A673 (cell line): ENCODE measurements around the gene HLA-DMA. TPM values are rescaled to one million over a fixed set of nuclear protein-coding genes. Genes with fewer than 3 reads are reported as not detected.

Source experiments
- BruUV-seq: library from RNA; stranded (reverse); fragments of 400-500 nt; replicated peaks from 2 replicates; lab custom pipeline; 2021; lab: Mats Ljungman, UMichigan
- CTCF ChIA-PET: fragments of 300-600 bp; sonication (Branson Sonifier 250); formaldehyde crosslinking; loops from one replicate; lab custom pipeline; 2022; ENCODE audit warnings: antibody characterized with exemption; lab: Charles Lee
- POLR2A ChIA-PET: fragments of 300-600 bp; sonication (Branson Sonifier 250); formaldehyde crosslinking; loops from one replicate; lab custom pipeline; 2022; ENCODE audit warnings: antibody characterized with exemption; ENCODE audit not compliant: low non-redundant PET; lab: Charles Lee
- DNase-seq: peaks from one replicate; pipeline ENCODE4 v3.0.0-alpha.2; 2015; ENCODE audit warnings: low spot score
- H3K27ac ChIP-seq: fragments of 200-600 bp; sonication (generic); 2 replicates; pipeline ENCODE4 v1.5.1; 2016; ENCODE audit warnings: mixed run types, low read depth, mild to moderate bottlenecking, mixed read lengths, antibody characterized with exemption, low read length; ENCODE audit not compliant: poor library complexity, severe bottlenecking
- H3K27me3 ChIP-seq: fragments of 200-600 bp; sonication (generic); replicated peaks from 2 replicates; pipeline ENCODE4 v1.6.1; 2017; ENCODE audit warnings: mixed run types, low read depth, mild to moderate bottlenecking, mixed read lengths, antibody characterized with exemption, low read length; ENCODE audit not compliant: insufficient read depth, poor library complexity
- H3K36me3 ChIP-seq: fragments of 200-600 bp; sonication (generic); 2 replicates; pipeline ENCODE4 v1.6.1; 2016; ENCODE audit warnings: mixed run types, mild to moderate bottlenecking, mixed read lengths, antibody characterized with exemption, low read length; ENCODE audit not compliant: insufficient read depth, poor library complexity, severe bottlenecking
- H3K4me1 ChIP-seq: fragments of 200-600 bp; sonication (generic); 2 replicates; pipeline ENCODE4 v1.6.1; 2017; ENCODE audit warnings: mixed run types, mild to moderate bottlenecking, mixed read lengths, antibody characterized with exemption, low read length; ENCODE audit not compliant: insufficient read depth, poor library complexity, severe bottlenecking
- H3K4me3 ChIP-seq: fragments of 200-600 bp; sonication (generic); 2 replicates; pipeline ENCODE4 v1.5.1; 2016; ENCODE audit warnings: low read depth, mixed run types, mild to moderate bottlenecking, mixed read lengths, low read length; ENCODE audit not compliant: poor library complexity, severe bottlenecking
- H3K9me3 ChIP-seq: fragments of 200-600 bp; sonication (generic); 2 replicates; pipeline ENCODE4 v1.6.1; 2016; ENCODE audit warnings: mixed run types, low read depth, mild to moderate bottlenecking, mixed read lengths, antibody characterized with exemption, low read length; ENCODE audit not compliant: poor library complexity, severe bottlenecking
- EZH2 ChIP-seq: fragments of 200-600 bp; sonication (generic); IDR thresholded peaks from 2 replicates; pipeline ENCODE4 v1.6.1; 2017; ENCODE audit warnings: borderline replicate concordance, low read depth, mild to moderate bottlenecking, mixed read lengths, antibody characterized with exemption, low read length; ENCODE audit not compliant: poor library complexity, severe bottlenecking
- intact Hi-C: fragments of 100-400 bp; cut with micrococcal nuclease; formaldehyde crosslinking; loops from one replicate; pipeline ENCODE4 v1.10.0; 2022; ENCODE audit not compliant: unreplicated experiment
- total RNA-seq: library from RNA; stranded (reverse); gene quantifications from 2 replicates; pipeline ENCODE4 v1.2.3, GENCODE V29; 2021
- TF ChIP-seq, protein P1 (sequence below): fragments of 300-800, 200-600 bp; sonication (generic); conservative IDR thresholded peaks from 2 replicates; pipeline ENCODE4 v1.5.1; 2017; ENCODE audit warnings: low read depth, mild to moderate bottlenecking, antibody characterized with exemption, low read length, moderate library complexity, mixed read lengths

The HLA-DMA gene
- total RNA-seq, 1 experiment from 2014 or later, result 1.4 TPM

DNA sequence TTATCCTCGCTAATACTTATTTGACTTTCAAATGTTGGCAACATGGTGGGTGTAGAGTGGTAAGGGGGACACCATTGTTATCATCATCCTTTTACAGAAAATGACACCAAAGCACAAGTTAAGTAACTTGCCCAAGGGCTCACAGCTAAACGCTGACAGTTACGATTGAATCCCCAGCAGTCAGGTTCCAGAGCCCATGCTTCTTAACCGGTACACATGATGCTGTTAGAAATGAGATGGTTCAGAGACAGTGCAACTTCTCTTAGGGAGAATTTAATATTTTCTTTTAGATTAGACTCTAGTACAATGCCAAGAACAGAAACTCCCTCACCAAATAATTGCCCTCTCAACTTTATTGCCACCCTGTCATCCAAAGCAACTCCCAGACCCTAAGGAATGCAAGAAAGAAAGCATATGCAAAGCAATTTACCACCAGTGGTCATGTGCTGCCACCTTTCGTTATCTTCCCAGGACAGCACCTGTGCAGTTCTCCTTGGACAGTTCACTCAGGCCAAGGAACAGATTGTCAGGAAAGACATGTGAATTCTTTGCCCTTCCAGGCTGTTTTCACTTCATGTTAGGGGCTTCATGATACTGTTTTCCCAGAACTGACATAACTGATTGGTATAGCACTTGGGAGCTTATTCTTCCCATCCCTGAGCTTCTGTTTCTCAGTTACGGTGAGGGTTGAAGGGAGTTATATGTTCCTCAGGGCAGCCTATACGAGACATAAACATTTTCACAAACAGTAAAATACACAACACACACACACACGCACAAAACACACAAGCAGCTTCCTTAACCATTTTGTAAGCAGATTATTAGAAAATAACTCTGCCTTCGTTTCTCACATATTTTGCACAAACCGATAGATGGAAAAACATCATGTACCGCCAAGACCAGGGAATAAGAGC, 5.1 kb downstream of the HLA-DMA start:
- no peak overlapping the region for H3K27ac ChIP-seq
- no peaks in the 10 kb centered on the region for H3K27me3 ChIP-seq
- TF ChIP-seq, protein P1, sequence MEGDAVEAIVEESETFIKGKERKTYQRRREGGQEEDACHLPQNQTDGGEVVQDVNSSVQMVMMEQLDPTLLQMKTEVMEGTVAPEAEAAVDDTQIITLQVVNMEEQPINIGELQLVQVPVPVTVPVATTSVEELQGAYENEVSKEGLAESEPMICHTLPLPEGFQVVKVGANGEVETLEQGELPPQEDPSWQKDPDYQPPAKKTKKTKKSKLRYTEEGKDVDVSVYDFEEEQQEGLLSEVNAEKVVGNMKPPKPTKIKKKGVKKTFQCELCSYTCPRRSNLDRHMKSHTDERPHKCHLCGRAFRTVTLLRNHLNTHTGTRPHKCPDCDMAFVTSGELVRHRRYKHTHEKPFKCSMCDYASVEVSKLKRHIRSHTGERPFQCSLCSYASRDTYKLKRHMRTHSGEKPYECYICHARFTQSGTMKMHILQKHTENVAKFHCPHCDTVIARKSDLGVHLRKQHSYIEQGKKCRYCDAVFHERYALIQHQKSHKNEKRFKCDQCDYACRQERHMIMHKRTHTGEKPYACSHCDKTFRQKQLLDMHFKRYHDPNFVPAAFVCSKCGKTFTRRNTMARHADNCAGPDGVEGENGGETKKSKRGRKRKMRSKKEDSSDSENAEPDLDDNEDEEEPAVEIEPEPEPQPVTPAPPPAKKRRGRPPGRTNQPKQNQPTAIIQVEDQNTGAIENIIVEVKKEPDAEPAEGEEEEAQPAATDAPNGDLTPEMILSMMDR, result peak; percentile 48
- TF ChIP-seq EZH2, result no peak
- intact Hi-C loops, result no loop called here
- no peak overlapping the region for H3K4me3 ChIP-seq
- ChIA-PET CTCF (no interaction called here), POLR2A (no interaction called here)
- BruUV-seq, result no TSS peak
- H3K36me3 ChIP-seq, result no peaks in the 10 kb centered on the region
- H3K4me1 ChIP-seq, result no peaks in the 10 kb centered on the region
- peak; percentile 35 for DNase-seq
- no peaks in the 10 kb centered on the region for H3K9me3 ChIP-seq

DNA sequence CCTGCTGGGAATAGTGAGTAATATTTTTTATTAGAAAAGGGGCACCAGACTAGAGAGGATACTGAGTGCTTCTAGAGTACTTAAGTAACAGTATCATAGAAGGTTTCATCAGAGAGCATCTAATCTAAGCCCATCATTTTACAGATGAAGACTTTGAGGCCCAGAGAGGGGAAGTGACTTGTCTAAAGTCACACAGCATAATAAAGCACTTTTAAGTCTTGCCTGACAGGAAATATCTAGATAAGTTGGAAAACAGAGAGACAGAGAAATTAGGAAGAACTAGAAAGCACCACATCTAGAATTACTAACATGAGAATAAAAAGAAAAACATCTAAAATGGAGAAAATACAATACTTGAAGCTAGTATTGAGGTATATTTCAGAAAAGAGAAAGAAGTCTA, 6.0 kb downstream of the HLA-DMA start:
- ChIA-PET CTCF (no interaction called here), POLR2A (no interaction called here)
- no peak overlapping the region for H3K4me3 ChIP-seq
- no peaks in the 10 kb centered on the region for H3K4me1 ChIP-seq
- H3K36me3 ChIP-seq, result no peaks in the 10 kb centered on the region
- no peak overlapping the region for H3K27ac ChIP-seq
- H3K9me3 ChIP-seq, result no peaks in the 10 kb centered on the region
- intact Hi-C loops, result no loop called here
- TF ChIP-seq, protein P1, result no peak
- TF ChIP-seq EZH2, result no peak
- no peaks in the 10 kb centered on the region for H3K27me3 ChIP-seq
- BruUV-seq, result no TSS peak
- no peak for DNase-seq

DNA sequence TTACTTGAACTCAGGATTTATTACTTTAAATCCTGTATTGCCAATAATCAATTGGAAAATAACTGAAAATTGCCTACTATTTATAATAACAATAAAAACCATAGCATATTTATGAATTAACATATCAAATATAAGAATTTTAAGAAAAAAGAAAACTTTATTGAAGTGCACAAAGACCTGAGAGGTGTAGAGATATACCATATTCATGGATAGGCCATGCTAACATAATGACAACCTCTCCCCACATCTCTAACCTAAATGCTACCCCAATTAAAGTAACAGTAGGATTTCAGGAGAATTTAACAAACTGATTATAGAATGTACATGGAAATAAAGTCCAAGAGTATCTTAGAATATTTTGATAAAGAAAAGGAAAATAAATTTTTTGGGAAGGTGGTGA, 6.9 kb downstream of the HLA-DMA start:
- Histone ChIP-seq H3K4me3 (no peak overlapping the region), H3K27ac (no peak overlapping the region), H3K27me3 (no peaks in the 10 kb centered on the region), H3K36me3 (no peaks in the 10 kb centered on the region), H3K9me3 (no peaks in the 10 kb centered on the region), H3K4me1 (peaks cover 4% of the 10 kb centered on the region)
- no peak for TF ChIP-seq EZH2
- TF ChIP-seq, protein P1, result no peak
- no peak for DNase-seq
- no TSS peak for BruUV-seq
- ChIA-PET POLR2A (no interaction called here), CTCF (no interaction called here)
- intact Hi-C loops, result no loop called here
